ENCODE data around the gene FCN3.

DNA sequence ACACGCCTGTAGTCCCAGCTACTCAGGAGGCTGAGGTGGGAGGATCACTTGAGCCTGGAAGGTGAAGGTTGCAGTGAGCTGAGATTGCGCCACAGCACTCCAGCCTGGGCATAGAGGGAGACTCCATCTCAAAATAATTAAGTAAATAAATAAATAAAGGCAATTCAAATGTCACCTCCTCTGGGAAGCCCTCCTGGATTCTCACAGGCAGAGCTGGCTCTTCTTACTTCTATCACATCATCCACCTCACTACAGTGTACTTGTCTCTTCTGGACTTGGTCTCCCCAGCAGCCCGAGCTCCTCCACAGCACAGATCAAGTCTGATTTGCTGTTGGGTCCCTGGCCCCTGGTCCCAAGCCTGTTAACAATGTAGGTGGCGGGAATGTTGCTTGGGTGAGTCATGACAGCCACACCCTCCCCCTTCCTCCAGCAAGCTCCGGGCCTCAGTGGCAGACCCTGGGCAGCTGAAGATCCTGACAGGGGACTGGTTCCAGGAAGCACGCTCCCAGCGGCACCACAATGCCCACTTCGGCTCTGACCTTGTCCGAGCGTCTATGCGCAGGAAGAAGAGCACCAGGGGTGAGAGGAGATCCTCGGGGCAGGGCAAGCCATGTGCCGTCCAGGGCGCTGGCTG is 27.5 kb downstream of the FCN3 start:
- TF ChIP-seq POLR2AphosphoS5 (IDR thresholded peaks at IDR 0.05; ENCODE audit: low read depth, low read length): no peak
- TF ChIP-seq, protein P1, sequence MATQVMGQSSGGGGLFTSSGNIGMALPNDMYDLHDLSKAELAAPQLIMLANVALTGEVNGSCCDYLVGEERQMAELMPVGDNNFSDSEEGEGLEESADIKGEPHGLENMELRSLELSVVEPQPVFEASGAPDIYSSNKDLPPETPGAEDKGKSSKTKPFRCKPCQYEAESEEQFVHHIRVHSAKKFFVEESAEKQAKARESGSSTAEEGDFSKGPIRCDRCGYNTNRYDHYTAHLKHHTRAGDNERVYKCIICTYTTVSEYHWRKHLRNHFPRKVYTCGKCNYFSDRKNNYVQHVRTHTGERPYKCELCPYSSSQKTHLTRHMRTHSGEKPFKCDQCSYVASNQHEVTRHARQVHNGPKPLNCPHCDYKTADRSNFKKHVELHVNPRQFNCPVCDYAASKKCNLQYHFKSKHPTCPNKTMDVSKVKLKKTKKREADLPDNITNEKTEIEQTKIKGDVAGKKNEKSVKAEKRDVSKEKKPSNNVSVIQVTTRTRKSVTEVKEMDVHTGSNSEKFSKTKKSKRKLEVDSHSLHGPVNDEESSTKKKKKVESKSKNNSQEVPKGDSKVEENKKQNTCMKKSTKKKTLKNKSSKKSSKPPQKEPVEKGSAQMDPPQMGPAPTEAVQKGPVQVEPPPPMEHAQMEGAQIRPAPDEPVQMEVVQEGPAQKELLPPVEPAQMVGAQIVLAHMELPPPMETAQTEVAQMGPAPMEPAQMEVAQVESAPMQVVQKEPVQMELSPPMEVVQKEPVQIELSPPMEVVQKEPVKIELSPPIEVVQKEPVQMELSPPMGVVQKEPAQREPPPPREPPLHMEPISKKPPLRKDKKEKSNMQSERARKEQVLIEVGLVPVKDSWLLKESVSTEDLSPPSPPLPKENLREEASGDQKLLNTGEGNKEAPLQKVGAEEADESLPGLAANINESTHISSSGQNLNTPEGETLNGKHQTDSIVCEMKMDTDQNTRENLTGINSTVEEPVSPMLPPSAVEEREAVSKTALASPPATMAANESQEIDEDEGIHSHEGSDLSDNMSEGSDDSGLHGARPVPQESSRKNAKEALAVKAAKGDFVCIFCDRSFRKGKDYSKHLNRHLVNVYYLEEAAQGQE (IDR thresholded peaks at IDR 0.05; ENCODE audit: insufficient read depth in 1 of 2, low read depth in 2 of 2, low read length in 2 of 2): no peak

Data from PFSK-1 (cell line).